GM23248 (cell line): ENCODE data around the gene HECTD1.

Source experiments
- EZH2 ChIP-seq: fragments of 200-600 bp; sonication (generic); IDR thresholded peaks from 2 replicates; pipeline ENCODE4 v1.6.1; 2018; ENCODE audit warnings: antibody characterized with exemption, mild to moderate bottlenecking; ENCODE audit not compliant: insufficient read depth, poor library complexity, severe bottlenecking
- EZH2phosphoT487 ChIP-seq: fragments of 200-600 bp; sonication (generic); IDR thresholded peaks from 2 replicates; pipeline ENCODE4 v1.6.1; 2018; ENCODE audit warnings: antibody characterized with exemption, moderate library complexity, mild to moderate bottlenecking, low read depth; ENCODE audit not compliant: insufficient read depth

- TF ChIP-seq EZH2 (no peak), EZH2phosphoT487 (no peak)
Observed at GRCh38 chr14:31223331-31223730, 15.7 kb upstream of the HECTD1 start.
